A549 (cell line): ENCODE results near the gene MSL1. TPM values are rescaled to one million over a fixed set of nuclear protein-coding genes. Genes with fewer than 3 reads are reported as not detected.

Source experiments
- ATAC-seq, 2 experiments: fragments of 200-7000 bp in 1 of 2; fragments of >200 bp in 1 of 2; cut with Nextera tagmentation in 1 of 2; cut with Tn5 transposase in 1 of 2; 3 replicates each; pipeline versions ENCODE4 v1.8.0 to v1.9.1; 2018 to 2020; ENCODE audit warnings: mild to moderate bottlenecking in 1 of 2, moderate library complexity in 1 of 2
- CTCF ChIA-PET: fragments of 300-600 bp; sonication (Branson Sonifier 250); formaldehyde crosslinking; extraction: SDS; loops from one replicate; lab custom pipeline; 2021; ENCODE audit warnings: antibody characterized with exemption, inconsistent platforms; lab: Yijun Ruan, JAX
- POLR2A ChIA-PET: fragments of 350-600 bp; formaldehyde crosslinking; extraction: SDS; loops from one replicate; lab custom pipeline; 2021; ENCODE audit warnings: antibody characterized with exemption, inconsistent platforms; lab: Yijun Ruan, JAX
- DNase-seq, 2 experiments: peaks; one replicate each; pipeline versions ENCODE4 v3.0.0 to v3.0.0-alpha.2; 2011 to 2016; ENCODE audit warnings: low read depth in 1 of 2, low spot score in 1 of 2
- FAIRE-seq: peaks from 2 replicates; lab custom pipeline; 2011; peaks lifted over from hg19 to GRCh38; lab: Jason Lieb, UNC
- H3K27ac ChIP-seq, 2 experiments: fragments of >200 bp; sonication (Bioruptor Twin); formaldehyde crosslinking; 3 replicates each; pipeline ENCODE4 v1.5.1; 2016 to 2017
- H3K4me1 ChIP-seq: fragments of >200 bp; sonication (Bioruptor Twin); formaldehyde crosslinking; 3 replicates; pipeline ENCODE4 v1.6.1; 2016
- H3K4me2 ChIP-seq: fragments of >200 bp; sonication (Bioruptor Twin); formaldehyde crosslinking; 3 replicates; pipeline ENCODE4 v1.6.1; 2016
- H3K4me3 ChIP-seq: fragments of >200 bp; sonication (Bioruptor Twin); formaldehyde crosslinking; 3 replicates; pipeline ENCODE4 v1.5.1; 2016
- H3K9me3 ChIP-seq: fragments of >200 bp; sonication (Bioruptor Twin); formaldehyde crosslinking; 3 replicates; pipeline ENCODE4 v1.6.1; 2016
- CBX8 ChIP-seq: fragments of 200-600 bp; sonication (generic); IDR thresholded peaks from 2 replicates; pipeline ENCODE4 v1.6.1; 2016
- CHD2 ChIP-seq: fragments of 150-350 bp; IDR thresholded peaks from 2 replicates; pipeline ENCODE4 v1.6.1; 2014; ENCODE audit warnings: low read length; ENCODE audit not compliant: partially characterized antibody
- CTCF ChIP-seq: fragments of >200 bp; sonication (Bioruptor Twin); formaldehyde crosslinking; IDR thresholded peaks from 3 replicates; pipeline ENCODE4 v1.5.1; 2016
- EHMT2 ChIP-seq: fragments of 200-600 bp; sonication (generic); IDR thresholded peaks from 2 replicates; pipeline ENCODE4 v1.6.1; 2016; ENCODE audit warnings: antibody characterized with exemption, low read depth, mild to moderate bottlenecking, moderate library complexity
- POLR2AphosphoS2 ChIP-seq: conservative IDR thresholded peaks from 2 replicates; pipeline ENCODE4 v1.6.1; 2012; ENCODE audit warnings: low read length, improper control_type of control experiment, inconsistent platforms
- REST ChIP-seq: fragments of 200-600 bp; sonication (generic); IDR thresholded peaks from 2 replicates; pipeline ENCODE4 v1.6.1; 2016; ENCODE audit warnings: antibody characterized with exemption, mild to moderate bottlenecking, moderate library complexity
- SREBF2 ChIP-seq: fragments of 450-650 bp; IDR thresholded peaks from 2 replicates; pipeline ENCODE4 v1.6.1; 2014; ENCODE audit warnings: mild to moderate bottlenecking, moderate library complexity
- WGBS: methylation state at CpG from one replicate; pipeline ENCODE4 v1.1.6; 2017; ENCODE audit errors: missing lambda C conversion rate; 5-methylcytosine and 5-hydroxymethylcytosine counted together
- polyA plus RNA-seq, 4 experiments: library from polyadenylated mRNA; depleted of rRNA in 3 of 4; stranded (reverse); fragments of >200 nt; fragmentation: RNase III in 1 of 4; extraction: RNeasy Plus Mini Kit Qiagen cat#74134 plus additional on column Dnase treatment in 1 of 4; gene quantifications; 2 replicates in 3 of 4; 3 replicates in 1 of 4; pipeline ENCODE4 v1.2.3, GENCODE V29; 2011 to 2017

MSL1 gene
- polyA plus RNA-seq, 2 of the 4 experiments (the other 2 are of a cell fraction): 64.8 to 95.1 TPM

GRCh38 chr17:40130352-40131042, 8.7 kb downstream of the MSL1 start:
- H3K4me1 ChIP-seq: peaks cover 3% of the 10 kb centered on the region; the same call in 1 of the 3 replicates
- no peak overlapping the region for H3K4me2 ChIP-seq
- DNase-seq: no peak
- CTCF ChIA-PET: interaction anchor here (1.2 to 9.6 kb wide), 6 partner anchors 9 to 117 kb away, joined by 3 to 123 read pairs (median 4); no protein-coding TSS in a partner anchor
- POLR2A ChIA-PET: no interaction called here
- FAIRE-seq: no peak
- H3K4me3 ChIP-seq: no peak overlapping the region
- ATAC-seq: peak; percentile 37 to 52; a peak in 3 of 6 replicates
- TF ChIP-seq POLR2AphosphoS2 (0 out of 2 replicates have a peak, but pooled peaks have one; percentile 4), CHD2 (no peak)
- H3K27ac ChIP-seq: no peak overlapping the region
- no peaks in the 10 kb centered on the region for H3K9me3 ChIP-seq
- WGBS: 81% methylated on average over 7 of the region's 7 CpGs

- no peak for TF ChIP-seq EHMT2
- no peak for TF ChIP-seq CBX8
- TF ChIP-seq CHD2: no peak
- TF ChIP-seq POLR2AphosphoS2: 0 out of 2 replicates have a peak, but pooled peaks have one; percentile 57
- no peak for TF ChIP-seq REST
- no peak for TF ChIP-seq SREBF2
- WGBS: 83% methylated on average over 7 of the region's 7 CpGs
- Histone ChIP-seq H3K4me2 (no peak overlapping the region), H3K4me3 (no peak overlapping the region), H3K4me1 (peaks cover 7% of the 10 kb centered on the region; the same call in 2 of the 3 replicates), H3K9me3 (no peaks in the 10 kb centered on the region), H3K27ac (no peak overlapping the region)
- peak; percentile 49 for FAIRE-seq
- DNase-seq: no peak
- ATAC-seq: no peak
- ChIA-PET POLR2A (interaction anchor here (1.3 to 3.2 kb wide), 2 partner anchors 10 to 21 kb away, joined by 3 to 14 read pairs; no protein-coding TSS in a partner anchor), CTCF (interaction anchor here (0.8 to 4.2 kb wide), 9 partner anchors 9 to 107 kb away, joined by 3 to 32 read pairs (median 5); partner anchors contain the start of gene MSL1)
Observed at GRCh38 chr17:40134184-40134583, 12.4 kb downstream of the MSL1 start.

GRCh38 chr17:40135817-40136216, 14.0 kb downstream of the MSL1 start:
- no peak for FAIRE-seq
- CTCF ChIA-PET: interaction anchor here (1.0 to 4.0 kb wide), 3 partner anchors 12 to 29 kb away, joined by 3 to 25 read pairs (median 4); partner anchors contain the start of gene MSL1
- POLR2A ChIA-PET: no interaction called here

More at GRCh38 chr17:40135817-40136216, 14.0 kb downstream of the MSL1 start:
- TF ChIP-seq CBX8 (no peak), CTCF (peak; percentile 25; the same call in 2 of the 3 replicates)
- WGBS: 95% methylated on average over 3 of the region's 3 CpGs
- Histone ChIP-seq H3K4me3 (no peak overlapping the region), H3K27ac (no peak overlapping the region), H3K4me2 (no peak overlapping the region), H3K9me3 (no peaks in the 10 kb centered on the region), H3K4me1 (peaks cover 10% of the 10 kb centered on the region; the same call in 2 of the 3 replicates)
- DNase-seq (no peak), ATAC-seq (no peak)
